Measurements from ENCODE around the gene MESD. TPM values are rescaled to one million over a fixed set of nuclear protein-coding genes. Genes with fewer than 3 reads are reported as not detected.

MESD gene
- total and polyA plus RNA-seq, 2 donors, result 17.7 to 24.8 TPM

DNA sequence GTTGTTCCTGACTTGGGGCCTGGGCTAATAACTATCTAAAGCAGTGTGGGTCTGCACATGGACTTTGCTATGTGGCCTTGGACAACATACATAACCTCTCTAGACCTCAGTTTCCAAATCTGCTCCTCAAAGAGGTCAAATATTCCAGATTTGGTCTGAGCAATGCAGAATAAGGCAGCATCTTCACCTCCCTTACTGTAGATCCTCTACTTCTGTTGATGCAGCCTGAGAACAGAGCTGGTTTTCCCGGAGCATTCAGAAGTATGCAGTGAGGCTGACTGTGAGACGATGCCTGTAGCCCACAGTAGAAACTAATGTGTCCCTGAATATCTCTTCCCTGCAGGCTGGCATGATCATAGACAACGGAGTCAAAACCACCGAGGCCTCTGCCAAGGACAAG, 65.3 kb downstream of the MESD start:
- Histone ChIP-seq H3K4me1 (ENCODE audit: insufficient read depth) (no peaks in the 10 kb centered on the region), H3K4me3 (ENCODE audit: low read depth, low read length) (no peak overlapping the region), H3K27ac (ENCODE audit: low read depth) (no peak overlapping the region), H3K36me3 (ENCODE audit: insufficient read depth) (no peaks in the 10 kb centered on the region)
- 96% methylated on average over 4 of the region's 4 CpGs for WGBS
- no peak for DNase-seq (ENCODE audit: extremely low spot score)

DNA sequence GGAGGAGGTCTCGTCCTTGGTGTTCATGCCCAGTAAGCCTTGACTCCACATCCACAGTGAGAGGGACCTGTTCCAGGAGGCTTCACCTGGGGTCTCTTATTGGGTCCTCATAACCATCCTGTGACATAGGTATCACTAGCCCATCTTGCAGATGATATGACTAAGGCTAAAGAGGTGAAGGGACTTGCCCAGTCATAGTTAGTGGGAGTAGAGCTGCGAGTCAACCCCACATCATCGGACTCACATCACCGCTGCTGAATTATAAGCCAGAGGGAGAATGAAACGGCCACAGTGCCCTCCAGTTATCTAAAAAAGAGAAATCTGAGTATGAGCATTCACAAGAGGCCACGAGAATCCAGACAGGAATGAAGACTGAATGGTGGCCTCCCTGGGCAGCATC, 66.0 kb downstream of the MESD start:
- H3K27ac ChIP-seq (ENCODE audit: low read depth), result no peak overlapping the region
- DNase-seq (ENCODE audit: extremely low spot score), result no peak
- 94% methylated on average over 6 of the region's 6 CpGs for WGBS
- H3K4me3 ChIP-seq (ENCODE audit: low read depth, low read length), result no peak overlapping the region
- no peaks in the 10 kb centered on the region for H3K36me3 ChIP-seq (ENCODE audit: insufficient read depth)
- no peaks in the 10 kb centered on the region for H3K4me1 ChIP-seq (ENCODE audit: insufficient read depth)

DNA sequence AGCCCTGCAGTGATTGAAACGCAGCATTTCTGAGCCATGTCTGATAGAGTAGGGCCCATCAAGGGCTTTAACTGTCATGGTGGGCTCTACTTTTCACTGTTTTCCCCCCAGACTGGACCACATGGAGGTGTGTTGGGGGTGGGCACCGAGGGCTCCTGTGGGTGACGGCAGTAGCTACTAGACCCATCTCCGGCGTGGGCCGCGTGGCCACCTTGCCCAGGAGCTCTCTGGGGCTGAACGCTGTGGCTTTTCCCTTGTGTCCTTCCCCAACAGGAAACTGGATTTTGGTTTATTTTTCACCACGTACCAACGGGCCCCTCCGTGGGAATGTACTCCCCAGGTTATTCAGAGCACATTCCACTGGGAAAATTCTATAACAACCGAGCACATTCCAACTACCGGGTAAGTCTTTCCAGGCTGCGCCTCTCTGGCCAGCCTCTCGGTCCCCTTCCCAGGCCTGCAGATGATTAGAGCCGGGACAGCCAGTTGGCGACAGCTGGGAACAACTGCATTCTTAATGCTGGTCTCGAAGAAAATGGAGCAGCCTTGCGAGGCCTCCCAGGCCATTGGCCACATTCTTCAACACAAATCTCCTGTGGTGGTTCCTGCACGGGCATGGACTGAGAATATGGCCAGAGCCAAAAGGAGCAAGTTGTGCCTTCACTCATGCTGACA, 67.7 kb downstream of the MESD start:
- Histone ChIP-seq H3K4me1 (ENCODE audit: insufficient read depth) (no peaks in the 10 kb centered on the region), H3K4me3 (ENCODE audit: low read depth, low read length) (no peak overlapping the region), H3K27ac (ENCODE audit: low read depth) (no peak overlapping the region), H3K36me3 (ENCODE audit: insufficient read depth) (no peaks in the 10 kb centered on the region)
- no peak for DNase-seq (ENCODE audit: extremely low spot score)
- 92% methylated on average over 20 of the region's 20 CpGs for WGBS

DNA sequence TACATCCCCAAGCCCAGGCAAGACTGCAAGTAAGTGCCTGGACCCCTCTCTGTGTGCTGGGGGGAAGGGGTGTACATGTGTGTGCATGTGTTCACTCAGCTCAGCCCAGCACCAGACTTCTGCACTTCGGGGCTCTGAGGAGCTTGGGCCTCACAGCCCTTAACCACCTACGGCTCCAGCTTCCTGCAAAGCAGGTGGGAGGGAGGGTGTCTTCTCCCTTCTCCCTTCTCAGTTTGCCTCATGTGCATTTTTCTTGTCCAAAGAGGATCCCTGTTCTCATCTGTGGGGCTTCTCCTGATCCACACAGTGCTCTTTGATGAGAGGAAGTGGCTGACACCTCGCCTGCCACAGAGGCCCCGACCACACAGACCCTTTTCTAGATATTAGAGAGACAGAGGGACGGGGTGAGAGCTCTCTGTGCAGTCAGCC, 69.3 kb downstream of the MESD start:
- WGBS, result 77% methylated on average over 5 of the region's 5 CpGs
- no peaks in the 10 kb centered on the region for H3K36me3 ChIP-seq (ENCODE audit: insufficient read depth)
- H3K4me3 ChIP-seq (ENCODE audit: low read depth, low read length), result no peak overlapping the region
- no peak for DNase-seq (ENCODE audit: extremely low spot score)
- no peak overlapping the region for H3K27ac ChIP-seq (ENCODE audit: low read depth)
- no peaks in the 10 kb centered on the region for H3K4me1 ChIP-seq (ENCODE audit: insufficient read depth)

DNA sequence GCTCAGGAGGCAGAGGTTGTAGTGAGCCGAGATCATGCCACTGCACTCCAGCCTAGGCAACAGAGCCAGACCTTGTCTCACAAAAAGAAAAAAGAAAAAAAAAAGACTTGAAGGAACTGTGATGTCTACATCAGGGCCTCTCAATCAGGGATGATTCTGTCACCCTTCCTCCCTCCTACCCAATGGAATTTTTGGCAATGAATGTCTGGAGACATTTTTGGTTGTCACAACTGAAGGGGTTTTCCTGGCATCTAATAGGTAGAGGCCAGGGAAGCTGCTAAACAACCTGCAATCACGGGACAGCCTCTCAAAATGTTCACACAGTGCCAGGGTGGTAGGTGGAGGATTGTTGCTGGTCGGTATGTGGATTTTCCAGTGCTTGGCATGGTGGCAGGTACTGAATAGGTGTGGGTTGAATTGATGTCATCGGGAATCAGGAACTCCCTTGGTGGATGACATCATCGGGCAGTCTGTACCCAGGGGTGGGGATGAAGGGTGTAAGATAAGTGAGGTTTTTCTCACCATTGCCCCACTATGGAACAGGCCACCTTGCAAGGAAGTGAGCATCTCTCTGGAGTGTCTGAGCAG, 71.3 kb downstream of the MESD start:
- WGBS, result 95% methylated on average over 5 of the region's 5 CpGs
- Histone ChIP-seq H3K27ac (ENCODE audit: low read depth) (no peak overlapping the region), H3K4me3 (ENCODE audit: low read depth, low read length) (no peak overlapping the region), H3K36me3 (ENCODE audit: insufficient read depth) (no peaks in the 10 kb centered on the region), H3K4me1 (ENCODE audit: insufficient read depth) (no peaks in the 10 kb centered on the region)
- DNase-seq (ENCODE audit: extremely low spot score), result no peak

DNA sequence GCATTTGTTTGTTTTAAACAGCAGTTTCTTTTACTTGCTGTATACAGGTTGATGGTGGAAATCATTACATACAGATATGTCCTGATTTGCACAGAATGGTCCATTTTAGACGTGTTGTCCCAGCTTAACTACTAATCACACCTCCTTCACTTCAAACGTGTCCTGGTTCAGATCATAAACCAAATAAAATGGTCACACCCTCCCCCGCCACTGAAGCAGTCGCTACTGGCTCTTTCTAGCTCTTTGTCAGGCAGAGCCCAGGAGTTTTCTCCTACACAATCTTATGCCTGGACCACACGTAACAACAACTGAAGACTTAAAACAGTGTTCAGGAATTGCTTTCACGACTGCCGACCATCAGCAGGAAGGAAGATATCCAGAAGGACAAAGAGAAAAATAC, 73.6 kb downstream of the MESD start:
- 76% methylated on average over 7 of the region's 7 CpGs for WGBS
- H3K4me3 ChIP-seq (ENCODE audit: low read depth, low read length), result no peak overlapping the region
- DNase-seq (ENCODE audit: extremely low spot score), result no peak

DNA sequence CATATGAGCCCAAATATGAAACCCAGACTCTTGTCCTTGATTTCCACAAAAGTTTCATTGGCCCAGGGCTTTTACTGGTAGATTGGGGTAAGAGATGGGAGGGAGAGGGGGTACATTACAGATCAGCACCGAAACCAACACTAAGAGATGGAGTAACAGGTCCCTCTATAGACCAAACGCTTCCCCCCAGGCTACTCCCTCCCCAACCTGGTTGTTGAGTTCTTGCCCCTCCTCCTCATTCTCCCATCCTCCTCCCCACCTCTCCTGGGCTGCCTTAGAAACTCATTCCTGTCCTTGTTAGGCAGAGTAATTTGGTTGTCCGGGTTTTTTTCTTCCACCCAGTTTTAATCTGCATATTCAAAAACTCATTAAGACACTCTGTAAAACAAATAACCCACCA, 74.1 kb downstream of the MESD start:
- Histone ChIP-seq H3K4me1 (ENCODE audit: insufficient read depth) (no peaks in the 10 kb centered on the region), H3K27ac (ENCODE audit: low read depth) (no peak overlapping the region), H3K36me3 (ENCODE audit: insufficient read depth) (no peaks in the 10 kb centered on the region), H3K4me3 (ENCODE audit: low read depth, low read length) (no peak overlapping the region)
- 71% methylated on average over 3 of the region's 3 CpGs for WGBS
- no peak for DNase-seq (ENCODE audit: extremely low spot score)

More for the DNA sequence above, 73.6 kb downstream of the MESD start:
- Histone ChIP-seq H3K36me3 (ENCODE audit: insufficient read depth) (no peaks in the 10 kb centered on the region), H3K27ac (ENCODE audit: low read depth) (no peak overlapping the region), H3K4me1 (ENCODE audit: insufficient read depth) (no peaks in the 10 kb centered on the region)

DNA sequence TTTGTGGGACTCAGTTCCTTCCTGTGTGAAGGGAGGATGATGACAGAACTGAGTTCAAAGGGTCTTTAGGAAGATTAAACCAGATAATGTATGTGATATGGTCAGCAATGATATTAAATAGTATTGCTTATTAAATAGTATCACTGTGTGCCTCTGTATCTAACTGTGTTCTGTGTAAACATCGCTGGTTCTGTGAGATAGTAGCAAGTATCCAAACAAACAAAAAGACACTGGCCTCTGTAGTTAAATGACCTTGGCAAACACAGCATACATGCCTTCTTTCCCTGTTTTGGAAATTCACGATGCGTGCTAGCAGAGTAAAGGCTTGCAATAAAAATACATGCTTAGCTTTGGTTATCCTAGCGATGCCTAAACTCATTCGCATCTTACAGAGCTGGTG, 76.1 kb downstream of the MESD start:
- WGBS, result 47% methylated on average over 5 of the region's 5 CpGs
- H3K4me3 ChIP-seq (ENCODE audit: low read depth, low read length), result no peak overlapping the region
- no peak for DNase-seq (ENCODE audit: extremely low spot score)

DNA sequence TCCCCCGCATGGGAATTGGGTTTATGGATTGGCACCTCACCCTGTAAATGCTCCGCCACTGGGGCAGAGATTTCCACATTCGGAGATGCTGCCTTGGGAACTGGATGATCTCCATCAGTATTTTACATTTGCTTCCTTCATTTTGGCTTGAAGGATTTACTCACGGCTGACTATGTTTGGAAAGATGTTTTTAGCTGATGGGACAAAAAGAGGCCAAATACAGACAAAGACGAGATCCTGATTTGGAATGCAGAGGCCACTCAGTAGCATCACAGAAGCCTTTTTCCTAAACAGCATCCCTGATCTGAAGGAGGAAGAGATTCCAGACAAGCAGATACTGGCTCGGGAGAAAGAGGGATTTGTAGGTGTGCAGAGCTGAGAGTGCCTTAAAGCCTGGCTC, 76.9 kb downstream of the MESD start:
- no peak for DNase-seq (ENCODE audit: extremely low spot score)
- Histone ChIP-seq H3K4me1 (ENCODE audit: insufficient read depth) (no peaks in the 10 kb centered on the region), H3K27ac (ENCODE audit: low read depth) (no peak overlapping the region), H3K4me3 (ENCODE audit: low read depth, low read length) (no peak overlapping the region), H3K36me3 (ENCODE audit: insufficient read depth) (peaks cover 2% of the 10 kb centered on the region)
- 81% methylated on average over 6 of the region's 6 CpGs for WGBS

More for the DNA sequence above, 76.1 kb downstream of the MESD start:
- peaks cover 2% of the 10 kb centered on the region for H3K36me3 ChIP-seq (ENCODE audit: insufficient read depth)
- no peak overlapping the region for H3K27ac ChIP-seq (ENCODE audit: low read depth)
- H3K4me1 ChIP-seq (ENCODE audit: insufficient read depth), result no peaks in the 10 kb centered on the region

DNA sequence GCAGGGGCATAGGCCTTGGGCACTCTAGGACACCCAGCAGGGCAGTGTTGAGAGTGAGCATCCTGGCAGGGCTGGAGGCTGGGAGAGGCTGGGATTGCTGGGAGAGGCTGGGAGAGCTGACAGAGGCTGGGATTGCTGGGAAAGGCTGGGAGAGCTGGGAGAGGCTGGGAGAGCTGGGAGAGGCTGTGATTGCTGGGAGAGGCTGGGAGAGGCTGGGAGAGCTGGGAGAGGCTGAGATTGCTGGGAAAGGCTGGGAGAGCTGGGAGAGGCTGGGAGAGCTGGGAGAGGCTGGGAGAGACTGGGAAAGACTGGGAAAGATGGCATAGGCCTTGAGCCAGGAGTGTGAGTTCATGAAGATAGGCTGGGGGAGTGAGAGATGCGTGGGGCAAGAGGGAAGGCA, 77.8 kb downstream of the MESD start:
- Histone ChIP-seq H3K4me1 (ENCODE audit: insufficient read depth) (no peaks in the 10 kb centered on the region), H3K36me3 (ENCODE audit: insufficient read depth) (peaks cover 2% of the 10 kb centered on the region), H3K27ac (ENCODE audit: low read depth) (no peak overlapping the region), H3K4me3 (ENCODE audit: low read depth, low read length) (no peak overlapping the region)
- no peak for DNase-seq (ENCODE audit: extremely low spot score)
- WGBS, result 100% methylated on average over 1 of the region's 1 CpG

DNA sequence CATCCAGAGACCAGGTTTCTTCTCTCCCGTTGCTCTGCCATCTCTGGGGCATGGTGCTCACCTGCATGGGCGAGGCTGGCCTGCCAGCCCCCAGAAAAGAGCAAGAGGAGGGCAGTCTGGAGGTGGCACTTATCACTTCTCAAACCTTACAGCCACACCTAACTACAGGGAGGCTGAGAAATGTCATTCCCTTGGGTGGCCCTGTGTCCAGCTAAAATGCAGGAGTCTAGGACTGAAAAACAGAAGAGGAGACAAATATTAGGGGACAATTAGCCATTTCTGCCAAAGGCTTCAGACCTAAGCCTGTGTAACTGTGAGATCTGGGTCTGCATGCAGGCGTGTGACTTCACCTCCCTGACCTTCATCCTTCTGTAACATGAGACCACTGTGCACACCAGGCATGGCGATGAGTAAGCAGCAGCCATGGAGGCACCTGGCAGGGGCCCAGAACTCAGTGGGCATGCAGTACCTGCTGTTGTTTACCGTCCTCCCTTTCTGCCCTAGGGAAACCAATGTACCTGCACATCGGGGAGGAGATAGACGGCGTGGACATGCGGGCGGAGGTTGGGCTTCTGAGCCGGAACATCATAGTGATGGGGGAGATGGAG, 83.4 kb downstream of the MESD start:
- no peak for DNase-seq (ENCODE audit: extremely low spot score)
- Histone ChIP-seq H3K4me3 (ENCODE audit: low read depth, low read length) (no peak overlapping the region), H3K27ac (ENCODE audit: low read depth) (no peak overlapping the region), H3K4me1 (ENCODE audit: insufficient read depth) (no peaks in the 10 kb centered on the region), H3K36me3 (ENCODE audit: insufficient read depth) (peaks cover 2% of the 10 kb centered on the region)
- 91% methylated on average over 11 of the region's 11 CpGs for WGBS

DNA sequence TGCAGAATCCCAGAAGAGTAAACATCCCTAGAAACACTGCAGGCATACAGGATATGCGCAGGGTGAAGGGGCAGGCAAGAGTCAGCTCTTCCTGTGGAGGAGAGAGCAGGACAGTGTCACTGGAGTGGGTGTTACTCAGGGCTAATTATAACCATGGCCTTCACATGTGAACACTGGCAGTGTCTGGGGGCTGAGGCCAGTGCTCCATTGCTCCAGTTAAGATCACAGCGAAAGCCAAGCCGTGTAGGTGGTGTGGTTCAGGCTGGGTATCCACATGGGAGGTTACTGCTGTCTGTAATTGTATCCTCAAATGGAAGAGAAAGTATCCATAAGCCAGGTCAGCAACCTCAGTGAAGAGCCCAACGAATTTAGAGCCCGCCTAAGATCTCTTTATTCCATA, 84.6 kb downstream of the MESD start:
- Histone ChIP-seq H3K4me1 (ENCODE audit: insufficient read depth) (no peaks in the 10 kb centered on the region), H3K4me3 (ENCODE audit: low read depth, low read length) (no peak overlapping the region), H3K36me3 (ENCODE audit: insufficient read depth) (peaks cover 2% of the 10 kb centered on the region), H3K27ac (ENCODE audit: low read depth) (no peak overlapping the region)
- DNase-seq (ENCODE audit: extremely low spot score), result no peak
- 81% methylated on average over 5 of the region's 5 CpGs for WGBS

DNA sequence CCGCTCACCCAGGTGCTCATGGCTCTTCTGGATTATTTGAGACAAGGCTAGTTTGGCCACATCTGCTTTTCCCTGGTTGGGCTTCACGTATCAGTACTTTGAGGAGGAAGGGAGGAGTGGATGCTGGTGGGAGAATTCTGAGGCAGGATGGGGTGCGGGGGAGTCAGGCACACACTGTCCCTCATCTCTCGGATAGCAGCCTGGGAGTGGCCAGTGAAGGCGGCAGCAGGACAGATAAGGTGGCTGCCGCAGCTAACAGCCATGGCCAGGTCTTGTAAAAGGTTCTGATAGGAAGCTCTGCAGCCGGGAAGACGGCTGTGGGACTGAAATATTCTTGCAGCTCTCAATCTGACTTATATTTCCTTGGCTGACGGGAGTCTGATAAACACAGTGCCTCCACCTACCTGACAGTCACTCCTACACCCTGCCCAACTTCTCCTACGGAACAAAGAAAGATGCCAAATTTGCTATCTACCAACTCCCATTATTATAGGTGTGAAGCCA, 87.3 kb downstream of the MESD start:
- WGBS, result 85% methylated on average over 10 of the region's 10 CpGs
- H3K4me1 ChIP-seq (ENCODE audit: insufficient read depth), result no peaks in the 10 kb centered on the region
- H3K27ac ChIP-seq (ENCODE audit: low read depth), result no peak overlapping the region
- DNase-seq (ENCODE audit: extremely low spot score), result no peak
- H3K4me3 ChIP-seq (ENCODE audit: low read depth, low read length), result no peak overlapping the region
- H3K36me3 ChIP-seq (ENCODE audit: insufficient read depth), result no peaks in the 10 kb centered on the region

DNA sequence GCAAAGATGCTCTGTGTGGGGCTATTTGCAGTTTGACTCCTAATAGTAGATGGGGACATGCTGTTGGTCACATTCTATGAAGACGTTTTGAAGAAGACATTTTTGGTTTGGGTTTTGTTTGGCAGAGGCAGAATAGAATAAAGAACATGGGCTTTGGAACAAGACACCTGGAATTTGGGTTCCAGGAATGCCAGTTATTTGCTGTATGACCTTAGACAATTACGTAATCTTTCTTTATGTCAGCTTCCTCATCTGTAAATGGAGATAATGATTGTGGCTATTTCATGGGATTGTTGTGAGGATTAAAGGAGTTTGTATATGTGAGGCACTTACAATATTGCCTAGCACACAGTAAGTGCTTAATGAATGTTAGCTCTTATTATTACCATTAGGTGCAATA, 91.6 kb downstream of the MESD start:
- WGBS, result 89% methylated on average over 2 of the region's 2 CpGs
- DNase-seq (ENCODE audit: extremely low spot score), result no peak
- Histone ChIP-seq H3K4me1 (ENCODE audit: insufficient read depth) (no peaks in the 10 kb centered on the region), H3K4me3 (ENCODE audit: low read depth, low read length) (no peak overlapping the region), H3K27ac (ENCODE audit: low read depth) (no peak overlapping the region), H3K36me3 (ENCODE audit: insufficient read depth) (no peaks in the 10 kb centered on the region)

Data from urinary bladder (tissue), 4 donors.